Hepatocyte (in vitro differentiated cells): Measurements from ENCODE around the gene CEP85. TPM values are rescaled to one million over a fixed set of nuclear protein-coding genes. Genes with fewer than 3 reads are reported as not detected.

ENCODE experiments used
- DNase-seq: peaks from one replicate; pipeline ENCODE4 v3.0.0-alpha.2; 2016; ENCODE audit warnings: low spot score
- H2AFZ ChIP-seq: fragments of 200-600 bp; sonication (generic); 2 replicates; pipeline ENCODE4 v1.6.0; 2016; ENCODE audit warnings: antibody characterized with exemption, mild to moderate bottlenecking
- H3K27ac ChIP-seq: fragments of 200-600 bp; sonication (generic); 2 replicates; pipeline ENCODE4 v1.5.1; 2016; ENCODE audit warnings: mild to moderate bottlenecking
- H3K27me3 ChIP-seq: fragments of 200-600 bp; sonication (generic); 2 replicates; pipeline ENCODE4 v1.6.1; 2016
- H3K36me3 ChIP-seq: fragments of 200-600 bp; sonication (generic); replicated peaks from 2 replicates; pipeline ENCODE4 v1.5.1; 2016; ENCODE audit warnings: low read depth; ENCODE audit not compliant: insufficient read depth
- H3K4me1 ChIP-seq: fragments of 200-600 bp; sonication (generic); 2 replicates; pipeline ENCODE4 v1.5.1; 2016; ENCODE audit warnings: mild to moderate bottlenecking, moderate library complexity; ENCODE audit not compliant: insufficient read depth
- H3K4me2 ChIP-seq: fragments of 200-600 bp; sonication (generic); 2 replicates; pipeline ENCODE4 v1.6.0; 2016
- H3K4me3 ChIP-seq: fragments of 200-600 bp; sonication (generic); 2 replicates; pipeline ENCODE4 v1.5.1; 2016; ENCODE audit warnings: mild to moderate bottlenecking
- H3K79me2 ChIP-seq: fragments of 200-600 bp; sonication (generic); 2 replicates; pipeline ENCODE4 v1.6.0; 2017; ENCODE audit warnings: mild to moderate bottlenecking
- H3K9me2 ChIP-seq: fragments of 200-600 bp; sonication (generic); replicated peaks from 2 replicates; pipeline ENCODE4 v1.6.0; 2017; ENCODE audit warnings: mild to moderate bottlenecking; ENCODE audit not compliant: insufficient read depth
- H3K9me3 ChIP-seq: fragments of 200-600 bp; sonication (generic); 2 replicates; pipeline ENCODE4 v1.5.1; 2016; ENCODE audit warnings: low read depth, mild to moderate bottlenecking
- H4K20me1 ChIP-seq: fragments of 200-600 bp; sonication (generic); 2 replicates; pipeline ENCODE4 v1.6.0; 2016; ENCODE audit warnings: mild to moderate bottlenecking; ENCODE audit not compliant: insufficient read depth, poor library complexity, severe bottlenecking
- EZH2 ChIP-seq: fragments of 200-600 bp; sonication (generic); IDR thresholded peaks from 2 replicates; pipeline ENCODE4 v1.6.1; 2016; ENCODE audit warnings: antibody characterized with exemption, mild to moderate bottlenecking, borderline replicate concordance
- EZH2phosphoT487 ChIP-seq: fragments of 200-600 bp; sonication (generic); IDR thresholded peaks from one replicate; pipeline ENCODE4 v1.6.1; 2018; ENCODE audit warnings: antibody characterized with exemption, mild to moderate bottlenecking, low read depth, moderate library complexity; ENCODE audit not compliant: unreplicated experiment, severe bottlenecking
- WGBS: methylation state at CpG from one replicate; pipeline ENCODE4 v1.1.6; 2016; ENCODE audit warnings: low lambda C conversion rate; ENCODE audit errors: missing lambda C conversion rate; 5-methylcytosine and 5-hydroxymethylcytosine counted together
- polyA plus RNA-seq: library from polyadenylated mRNA; unstranded; fragments of >200 nt; fragmentation: Nextera tagmentation; extraction: Ambion mirVana; gene quantifications from 2 replicates; pipeline ENCODE4 v1.2.1, GENCODE V29; 2016
- total RNA-seq: library from RNA; depleted of rRNA; stranded (reverse); fragments of >200 nt; gene quantifications from 2 replicates; pipeline ENCODE4 v1.2.3, GENCODE V29; 2014
- TF ChIP-seq, protein P1 (sequence below): fragments of 200-600 bp; sonication (generic); IDR thresholded peaks from 2 replicates; pipeline ENCODE4 v1.5.1; 2016; ENCODE audit warnings: antibody characterized with exemption, mild to moderate bottlenecking; ENCODE audit not compliant: poor library complexity

The CEP85 gene
- total and polyA plus RNA-seq, 2 experiments from 2014 or later, result 12.4 to 14.6 TPM

DNA sequence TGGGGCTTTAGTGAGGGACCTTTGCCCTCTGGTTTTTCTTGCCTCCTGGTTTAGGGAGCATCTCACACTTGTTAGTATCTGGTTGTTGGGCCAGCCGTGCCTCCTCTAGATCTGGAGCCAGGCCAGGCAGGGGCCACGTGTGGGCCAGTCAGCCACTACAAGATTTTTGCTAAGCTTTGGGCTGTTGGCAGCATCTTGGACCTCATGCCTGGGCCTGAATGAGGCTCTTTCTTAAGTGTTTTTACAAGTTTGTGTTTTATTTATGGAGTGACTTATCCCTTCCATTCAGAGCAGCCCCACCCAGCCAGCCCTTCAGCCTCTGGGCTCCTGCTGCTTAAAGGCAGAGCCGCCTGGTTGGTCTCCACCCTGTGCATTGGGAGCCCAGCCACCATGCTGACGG, 44.3 kb downstream of the CEP85 start:
- DNase-seq, result peak; percentile 79
- Histone ChIP-seq H3K9me2 (no peaks in the 10 kb centered on the region), H3K4me3 (no peak overlapping the region), H2AFZ (no peak overlapping the region), H4K20me1 (no peaks in the 10 kb centered on the region), H3K36me3 (no peaks in the 10 kb centered on the region), H3K79me2 (peaks cover 19% of the 10 kb centered on the region), H3K4me1 (peaks cover 58% of the 10 kb centered on the region), H3K4me2 (peak overlapping the region; percentile 34), H3K9me3 (no peaks in the 10 kb centered on the region), H3K27me3 (no peaks in the 10 kb centered on the region), H3K27ac (peak overlapping the region; percentile 94)
- TF ChIP-seq, protein P1, sequence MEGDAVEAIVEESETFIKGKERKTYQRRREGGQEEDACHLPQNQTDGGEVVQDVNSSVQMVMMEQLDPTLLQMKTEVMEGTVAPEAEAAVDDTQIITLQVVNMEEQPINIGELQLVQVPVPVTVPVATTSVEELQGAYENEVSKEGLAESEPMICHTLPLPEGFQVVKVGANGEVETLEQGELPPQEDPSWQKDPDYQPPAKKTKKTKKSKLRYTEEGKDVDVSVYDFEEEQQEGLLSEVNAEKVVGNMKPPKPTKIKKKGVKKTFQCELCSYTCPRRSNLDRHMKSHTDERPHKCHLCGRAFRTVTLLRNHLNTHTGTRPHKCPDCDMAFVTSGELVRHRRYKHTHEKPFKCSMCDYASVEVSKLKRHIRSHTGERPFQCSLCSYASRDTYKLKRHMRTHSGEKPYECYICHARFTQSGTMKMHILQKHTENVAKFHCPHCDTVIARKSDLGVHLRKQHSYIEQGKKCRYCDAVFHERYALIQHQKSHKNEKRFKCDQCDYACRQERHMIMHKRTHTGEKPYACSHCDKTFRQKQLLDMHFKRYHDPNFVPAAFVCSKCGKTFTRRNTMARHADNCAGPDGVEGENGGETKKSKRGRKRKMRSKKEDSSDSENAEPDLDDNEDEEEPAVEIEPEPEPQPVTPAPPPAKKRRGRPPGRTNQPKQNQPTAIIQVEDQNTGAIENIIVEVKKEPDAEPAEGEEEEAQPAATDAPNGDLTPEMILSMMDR, result no peak
- TF ChIP-seq EZH2phosphoT487, result no peak
- TF ChIP-seq EZH2, result no peak
- WGBS, result 50% methylated on average over 4 of the region's 4 CpGs

DNA sequence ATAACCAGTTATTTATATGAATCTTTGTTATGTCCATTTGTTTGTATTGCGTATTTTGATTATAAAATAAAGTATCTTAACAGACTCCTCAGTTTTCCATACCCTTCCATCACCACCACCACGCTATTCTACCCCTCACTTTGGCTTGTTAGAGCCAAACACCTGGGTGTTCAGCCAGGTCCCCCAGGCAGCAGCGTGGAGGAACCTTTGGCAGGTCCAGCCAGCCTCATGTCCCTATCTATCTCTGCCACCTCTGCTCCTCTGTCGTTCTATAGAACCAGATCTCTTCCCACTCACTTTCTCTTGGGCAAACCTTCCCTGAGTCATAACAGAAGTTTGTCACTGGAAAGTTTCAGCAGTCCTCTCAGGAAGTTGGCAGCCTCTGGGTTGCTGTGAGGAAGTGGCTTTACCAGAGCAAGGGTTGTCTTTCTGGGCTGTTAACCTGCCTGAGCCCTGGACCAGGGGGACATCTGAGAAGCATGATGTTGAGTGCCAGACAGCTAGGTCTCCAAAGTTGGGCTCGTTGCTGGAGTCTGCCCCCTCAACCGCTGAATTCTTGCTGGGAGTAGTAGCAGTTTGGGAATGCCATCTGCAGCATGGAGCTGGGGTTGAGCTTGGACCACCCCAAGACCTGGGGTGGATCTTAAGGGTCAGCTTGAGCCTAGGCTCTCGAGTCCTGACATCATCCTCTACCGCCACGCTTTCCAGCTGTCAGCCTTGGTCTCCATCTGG, 44.9 kb downstream of the CEP85 start:
- H4K20me1 ChIP-seq, result no peaks in the 10 kb centered on the region
- no peaks in the 10 kb centered on the region for H3K9me3 ChIP-seq
- H3K4me2 ChIP-seq, result peak overlapping the region; percentile 93
- no peaks in the 10 kb centered on the region for H3K27me3 ChIP-seq
- DNase-seq, result peak; percentile 66
- peak overlapping the region; percentile 94 for H3K27ac ChIP-seq
- peak overlapping the region; percentile 93 for H3K4me3 ChIP-seq
- H3K36me3 ChIP-seq, result no peaks in the 10 kb centered on the region
- TF ChIP-seq EZH2 (no peak), EZH2phosphoT487 (no peak)
- TF ChIP-seq, protein P1, result no peak
- H3K79me2 ChIP-seq, result peaks cover 19% of the 10 kb centered on the region
- H3K4me1 ChIP-seq, result peaks cover 58% of the 10 kb centered on the region
- WGBS, result 65% methylated on average over 9 of the region's 9 CpGs
- no peak overlapping the region for H2AFZ ChIP-seq
- no peaks in the 10 kb centered on the region for H3K9me2 ChIP-seq

DNA sequence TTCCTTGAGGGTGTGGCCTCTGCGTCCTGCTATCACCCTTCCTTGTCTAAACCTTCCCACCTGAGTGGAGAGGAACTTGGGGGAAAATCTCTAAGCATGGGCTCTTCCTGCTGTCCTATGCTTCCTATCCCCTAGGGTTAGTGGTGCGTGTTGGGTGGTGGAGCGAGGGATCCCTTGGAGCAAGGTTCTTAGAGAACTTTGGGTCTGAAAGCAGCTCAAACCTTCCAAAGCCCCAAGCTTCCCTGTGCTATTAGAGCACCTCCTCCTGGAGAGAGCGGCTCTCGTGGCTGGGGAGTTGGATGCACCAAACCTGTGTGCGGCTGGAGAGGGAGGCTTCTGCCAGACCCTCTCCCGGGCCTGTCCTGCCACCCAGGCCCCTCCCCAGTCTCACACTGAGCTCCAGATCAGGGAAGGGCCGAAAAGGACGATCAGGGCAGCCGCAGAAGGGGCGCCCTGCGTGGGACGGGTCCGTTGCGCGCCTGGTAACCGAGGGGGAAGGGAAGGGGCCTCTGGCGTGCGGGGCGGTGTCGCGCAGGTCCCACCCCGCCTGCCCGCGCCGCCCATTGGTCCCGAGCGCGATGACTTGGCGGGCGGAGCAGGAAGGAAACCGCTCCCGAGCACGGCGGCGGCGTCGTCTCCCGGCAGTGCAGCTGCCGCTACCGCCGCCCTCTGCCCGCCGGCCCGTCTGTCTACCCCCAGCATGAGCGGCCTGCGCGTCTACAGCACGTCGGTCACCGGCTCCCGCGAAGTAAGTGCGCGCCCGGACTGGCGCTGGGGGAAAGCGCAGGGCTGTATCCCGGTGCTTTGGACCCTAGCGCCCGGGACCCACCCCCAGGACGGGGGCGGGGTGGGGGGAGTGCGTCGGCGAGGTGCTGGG, 45.7 kb downstream of the CEP85 start, which contains the start of gene SH3BGRL3:
TSS of gene SH3BGRL3 (plus strand) at position 631 of the 877 bp plus-strand sequence. CDS start at position 701, 70 bp downstream.
- Histone ChIP-seq H4K20me1 (no peaks in the 10 kb centered on the region), H3K4me3 (peak within 1 kb of the TSS; percentile 93), H3K4me1 (peaks cover 61% of the 10 kb centered on the region), H3K27ac (peak within 1 kb of the TSS; percentile 94), H3K4me2 (peak within 1 kb of the TSS; percentile 93), H3K36me3 (no peaks in the 10 kb centered on the region), H3K79me2 (peaks cover 19% of the 10 kb centered on the region), H3K9me3 (no peaks in the 10 kb centered on the region), H2AFZ (peak within 1 kb of the TSS; percentile 41), H3K9me2 (no peaks in the 10 kb centered on the region), H3K27me3 (no peaks in the 10 kb centered on the region)
- no peak for TF ChIP-seq EZH2phosphoT487
- TF ChIP-seq, protein P1, result peak; percentile 55
- DNase-seq, result peak; percentile 94
- WGBS, result 3% methylated on average over 54 of the region's 66 CpGs
